ENCODE data around the gene COQ8A. TPM values are rescaled to one million over a fixed set of nuclear protein-coding genes. Genes with fewer than 3 reads are reported as not detected.
A peak's percentile ranks its signal among the peaks of the same experiment; 100 is the strongest.

Gene COQ8A
- total RNA-seq, 2 experiments from 2014 or later = 55.0 to 56.0 TPM

DNA sequence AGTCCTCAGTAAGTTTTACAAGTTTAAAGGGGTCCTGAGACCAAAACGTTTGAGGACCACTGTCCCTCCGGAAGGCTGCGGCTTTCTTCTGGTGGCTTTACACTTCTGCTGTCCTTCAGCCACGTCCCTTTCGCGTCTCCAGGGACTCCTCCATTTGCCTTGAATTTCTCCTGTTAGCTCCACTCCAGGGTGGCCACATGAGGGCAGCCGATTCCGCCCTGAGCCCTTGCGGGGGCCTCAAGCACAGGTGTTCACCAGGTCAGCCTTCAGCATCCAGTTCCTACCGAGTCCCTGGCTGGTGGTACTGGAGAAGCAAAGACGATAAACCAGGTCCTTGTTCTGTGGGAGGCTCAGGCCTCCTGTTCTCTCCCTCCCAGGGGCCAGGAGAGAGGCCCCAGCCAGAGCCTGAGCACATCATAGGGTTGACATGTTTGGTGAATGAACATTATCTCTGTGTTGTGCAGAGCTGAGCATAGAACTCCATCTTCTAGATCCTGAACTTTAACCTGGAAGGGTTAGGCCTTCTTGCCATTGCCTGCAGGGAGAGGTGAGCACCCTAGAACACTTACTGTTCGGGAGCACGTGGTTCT lies 27.4 kb upstream of the COQ8A start:
- Histone ChIP-seq H3K27ac (ENCODE audit: low read depth in 1 of 2, low read length in 2 of 2) (no peak overlapping the region), H3K27me3 (ENCODE audit: control insufficient read depth in 1 of 2, insufficient read depth in 2 of 2, low read length in 2 of 2) (no peaks in the 10 kb centered on the region), H3K4me1 (ENCODE audit: insufficient read depth, low read length) (peaks cover 2% of the 10 kb centered on the region), H3K9me3 (ENCODE audit: control insufficient read depth in 1 of 2, insufficient read depth in 1 of 2, low read length in 2 of 2) (no peaks in the 10 kb centered on the region), H3K36me3 (ENCODE audit: insufficient read depth, low read length) (no peaks in the 10 kb centered on the region), H3K4me3 (ENCODE audit: low read length) (no peak overlapping the region)
- H3K9me3 Mint-ChIP-seq = no peaks in the 10 kb centered on the region
- intact Hi-C loops (cut with DNase I, micrococcal nuclease) = loop anchor here (5.0 to 10.0 kb wide), 2 partner anchors 525 to 632 kb away; no protein-coding TSS in a partner anchor
- no peak overlapping the region for H3K4me3 Mint-ChIP-seq
- DNase-seq = peak; percentile 7 to 66 (median 32)
- POLR2A ChIA-PET = interaction anchor here (0.6 to 2.5 kb wide), 2 partner anchors 27 to 660 kb away, joined by 3 to 24 read pairs; partner anchors contain the start of gene COQ8A
- TF ChIP-seq, protein P1, sequence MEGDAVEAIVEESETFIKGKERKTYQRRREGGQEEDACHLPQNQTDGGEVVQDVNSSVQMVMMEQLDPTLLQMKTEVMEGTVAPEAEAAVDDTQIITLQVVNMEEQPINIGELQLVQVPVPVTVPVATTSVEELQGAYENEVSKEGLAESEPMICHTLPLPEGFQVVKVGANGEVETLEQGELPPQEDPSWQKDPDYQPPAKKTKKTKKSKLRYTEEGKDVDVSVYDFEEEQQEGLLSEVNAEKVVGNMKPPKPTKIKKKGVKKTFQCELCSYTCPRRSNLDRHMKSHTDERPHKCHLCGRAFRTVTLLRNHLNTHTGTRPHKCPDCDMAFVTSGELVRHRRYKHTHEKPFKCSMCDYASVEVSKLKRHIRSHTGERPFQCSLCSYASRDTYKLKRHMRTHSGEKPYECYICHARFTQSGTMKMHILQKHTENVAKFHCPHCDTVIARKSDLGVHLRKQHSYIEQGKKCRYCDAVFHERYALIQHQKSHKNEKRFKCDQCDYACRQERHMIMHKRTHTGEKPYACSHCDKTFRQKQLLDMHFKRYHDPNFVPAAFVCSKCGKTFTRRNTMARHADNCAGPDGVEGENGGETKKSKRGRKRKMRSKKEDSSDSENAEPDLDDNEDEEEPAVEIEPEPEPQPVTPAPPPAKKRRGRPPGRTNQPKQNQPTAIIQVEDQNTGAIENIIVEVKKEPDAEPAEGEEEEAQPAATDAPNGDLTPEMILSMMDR (IDR thresholded peaks at IDR 0.05) = peak; percentile 54
- peak; percentile 58 for ATAC-seq (ENCODE audit: poor library complexity)
- H3K4me1 Mint-ChIP-seq (ENCODE audit: low read depth) = no peaks in the 10 kb centered on the region
- CTCF ChIA-PET = interaction anchor here (0.6 to 1.1 kb wide), 3 partner anchors 11 to 166 kb away, joined by 3 to 4 read pairs (median 3); no protein-coding TSS in a partner anchor
- H3K27me3 Mint-ChIP-seq = no peaks in the 10 kb centered on the region
- H3K27ac Mint-ChIP-seq = no peak overlapping the region
- no peaks in the 10 kb centered on the region for H3K36me3 Mint-ChIP-seq (ENCODE audit: low read depth)

DNA sequence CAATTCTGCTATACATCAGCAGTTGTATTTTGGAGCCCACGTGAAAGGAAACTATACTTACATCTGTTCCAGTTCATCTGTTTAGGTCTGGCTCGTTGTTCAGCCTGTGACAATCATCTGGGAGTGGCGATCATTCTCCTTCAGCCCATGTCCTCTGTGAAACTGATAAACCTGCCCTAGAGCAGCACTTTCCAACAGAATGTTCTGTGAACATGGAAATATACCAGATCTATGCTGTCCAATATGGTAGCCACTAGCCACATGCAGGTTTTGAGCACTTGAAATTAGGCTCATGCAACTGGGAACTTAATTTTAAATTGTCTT lies 24.5 kb upstream of the COQ8A start:
- Histone ChIP-seq H3K4me3 (ENCODE audit: low read length) (no peak overlapping the region), H3K36me3 (ENCODE audit: insufficient read depth, low read length) (no peaks in the 10 kb centered on the region), H3K27ac (ENCODE audit: low read depth in 1 of 2, low read length in 2 of 2) (no peak overlapping the region), H3K27me3 (ENCODE audit: control insufficient read depth in 1 of 2, insufficient read depth in 2 of 2, low read length in 2 of 2) (no peaks in the 10 kb centered on the region), H3K4me1 (ENCODE audit: insufficient read depth, low read length) (peaks cover 2% of the 10 kb centered on the region), H3K9me3 (ENCODE audit: control insufficient read depth in 1 of 2, insufficient read depth in 1 of 2, low read length in 2 of 2) (no peaks in the 10 kb centered on the region)
- H3K9me3 Mint-ChIP-seq = no peaks in the 10 kb centered on the region
- CTCF ChIA-PET = no interaction called here
- intact Hi-C loops (cut with DNase I, micrococcal nuclease) = loop anchor here in 1 of 2 experiments (10.0 kb wide), 1 partner anchor 629 kb away; no protein-coding TSS in a partner anchor
- ATAC-seq (ENCODE audit: poor library complexity) (no peak), DNase-seq (no peak)
- POLR2A ChIA-PET = no interaction called here
- H3K27me3 Mint-ChIP-seq = no peaks in the 10 kb centered on the region
- H3K4me1 Mint-ChIP-seq (ENCODE audit: low read depth) = no peaks in the 10 kb centered on the region
- TF ChIP-seq, protein P1 (IDR thresholded peaks at IDR 0.05) = no peak
- no peak overlapping the region for H3K4me3 Mint-ChIP-seq
- H3K36me3 Mint-ChIP-seq (ENCODE audit: low read depth) = no peaks in the 10 kb centered on the region
- no peak overlapping the region for H3K27ac Mint-ChIP-seq

DNA sequence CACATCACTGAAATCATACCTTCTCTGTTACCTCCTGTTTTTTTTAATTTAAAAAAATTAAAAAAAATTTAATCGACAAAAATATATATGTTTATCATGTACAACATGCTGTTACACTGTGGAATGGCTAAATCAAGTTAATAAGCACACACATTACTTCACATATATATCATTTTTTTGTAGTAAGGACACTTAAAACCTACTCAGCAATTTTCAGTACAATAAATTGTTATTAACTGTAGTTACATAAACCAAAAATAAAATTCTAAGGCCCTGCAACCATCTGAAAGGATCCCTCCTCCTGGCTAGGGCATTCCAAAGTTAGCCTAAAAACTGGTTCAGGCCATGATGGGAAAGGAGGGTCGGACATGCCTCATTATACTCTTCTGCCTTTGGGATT lies 23.6 kb upstream of the COQ8A start:
- H3K27me3 Mint-ChIP-seq = no peaks in the 10 kb centered on the region
- no peak overlapping the region for H3K4me3 Mint-ChIP-seq
- ATAC-seq (ENCODE audit: poor library complexity) (no peak), DNase-seq (no peak)
- Histone ChIP-seq H3K36me3 (ENCODE audit: insufficient read depth, low read length) (no peaks in the 10 kb centered on the region), H3K27ac (ENCODE audit: low read depth in 1 of 2, low read length in 2 of 2) (no peak overlapping the region), H3K4me1 (ENCODE audit: insufficient read depth, low read length) (peaks cover 2% of the 10 kb centered on the region), H3K27me3 (ENCODE audit: control insufficient read depth in 1 of 2, insufficient read depth in 2 of 2, low read length in 2 of 2) (no peaks in the 10 kb centered on the region), H3K9me3 (ENCODE audit: control insufficient read depth in 1 of 2, insufficient read depth in 1 of 2, low read length in 2 of 2) (no peaks in the 10 kb centered on the region), H3K4me3 (ENCODE audit: low read length) (no peak overlapping the region)
- H3K27ac Mint-ChIP-seq = no peak overlapping the region
- ChIA-PET CTCF (no interaction called here), POLR2A (no interaction called here)
- TF ChIP-seq, protein P1 (IDR thresholded peaks at IDR 0.05) = no peak
- no peaks in the 10 kb centered on the region for H3K36me3 Mint-ChIP-seq (ENCODE audit: low read depth)
- no peaks in the 10 kb centered on the region for H3K4me1 Mint-ChIP-seq (ENCODE audit: low read depth)
- intact Hi-C loops (cut with DNase I, micrococcal nuclease) = loop anchor here in 1 of 2 experiments (10.0 kb wide), 1 partner anchor 628 kb away; no protein-coding TSS in a partner anchor
- H3K9me3 Mint-ChIP-seq = no peaks in the 10 kb centered on the region

Measured in CD4-positive, alpha-beta T cell (primary cell).